HG03342 (cell line): ENCODE data around the gene PLCZ1.
"Not testable (repeated sequence)": the region's sequence is repeated elsewhere in the genome, so short reads cannot be mapped to it uniquely, and the experiment has no call there.

Source experiments
- ATAC-seq: cut with Tn5 transposase; IDR thresholded peaks from one replicate; pipeline ENCODE4 v1.9.1; 2021; ENCODE audit warnings: mild to moderate bottlenecking, moderate library complexity; ENCODE audit not compliant: unreplicated experiment

The PLCZ1 gene

GRCh38 chr12:18737819-18738218, at the start of gene PLCZ1, which contains the start of gene CAPZA3:
PLCZ1 (minus strand) TSS chr12:18738012; CDS start chr12:18737371, 641 bp downstream.
CAPZA3 (plus strand) TSS chr12:18738119; CDS start chr12:18738269, 150 bp downstream.
- no peak for ATAC-seq

GRCh38 chr12:18785465-18785864, 47.7 kb upstream of the PLCZ1 start:
- ATAC-seq = not testable (repeated sequence)

GRCh38 chr12:18782827-18783226, 45.0 kb upstream of the PLCZ1 start:
- ATAC-seq = no peak

DNA sequence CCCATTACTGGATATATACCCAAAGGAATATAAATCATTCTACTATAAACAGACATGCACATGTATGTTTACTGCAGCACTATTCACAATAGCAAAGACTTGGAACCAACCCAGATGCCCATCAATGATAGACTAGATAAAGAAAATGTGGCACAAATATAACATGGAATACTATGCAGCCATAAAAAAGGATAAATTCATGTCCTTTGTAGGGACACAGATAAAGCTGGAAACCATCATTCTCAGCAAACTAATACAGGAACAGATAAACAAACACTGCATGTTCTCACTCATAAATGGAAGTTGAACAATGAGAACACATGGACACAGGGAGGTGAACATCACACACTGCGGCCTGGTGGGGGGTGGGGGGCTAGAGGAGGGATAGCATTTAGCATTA, 28.7 kb upstream of the PLCZ1 start:
- ATAC-seq = not testable (repeated sequence)

GRCh38 chr12:18755341-18755740, 17.5 kb upstream of the PLCZ1 start:
- ATAC-seq = no peak

DNA sequence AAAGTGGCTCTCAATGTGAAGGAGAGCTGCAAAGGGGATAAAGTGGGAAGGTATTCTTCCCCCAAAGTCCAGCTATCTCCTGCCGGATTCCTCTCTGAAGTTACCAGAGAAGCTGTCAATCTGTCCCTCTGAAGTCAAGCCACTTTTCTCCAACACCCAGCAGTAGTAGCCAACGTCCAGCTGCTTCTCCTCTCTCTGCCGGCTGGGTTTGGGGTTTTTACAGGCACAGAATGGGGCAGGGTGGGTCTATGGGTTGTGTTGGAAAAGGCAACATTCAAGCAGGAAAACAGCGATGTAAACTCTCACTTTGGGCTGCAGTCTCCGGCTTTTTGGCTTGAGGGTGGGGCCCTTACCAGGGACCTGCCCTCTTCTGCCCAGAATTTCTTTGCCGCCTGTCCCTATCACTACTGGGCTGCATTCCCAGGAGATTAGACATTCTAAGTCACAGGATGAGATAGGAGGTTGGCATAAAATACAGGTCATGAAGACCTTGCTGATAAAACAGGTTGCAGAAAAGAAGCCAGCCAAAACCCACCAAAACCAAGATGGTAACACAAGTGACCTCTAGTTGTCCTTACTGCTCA, 16.4 kb upstream of the PLCZ1 start:
- ATAC-seq = no peak

DNA sequence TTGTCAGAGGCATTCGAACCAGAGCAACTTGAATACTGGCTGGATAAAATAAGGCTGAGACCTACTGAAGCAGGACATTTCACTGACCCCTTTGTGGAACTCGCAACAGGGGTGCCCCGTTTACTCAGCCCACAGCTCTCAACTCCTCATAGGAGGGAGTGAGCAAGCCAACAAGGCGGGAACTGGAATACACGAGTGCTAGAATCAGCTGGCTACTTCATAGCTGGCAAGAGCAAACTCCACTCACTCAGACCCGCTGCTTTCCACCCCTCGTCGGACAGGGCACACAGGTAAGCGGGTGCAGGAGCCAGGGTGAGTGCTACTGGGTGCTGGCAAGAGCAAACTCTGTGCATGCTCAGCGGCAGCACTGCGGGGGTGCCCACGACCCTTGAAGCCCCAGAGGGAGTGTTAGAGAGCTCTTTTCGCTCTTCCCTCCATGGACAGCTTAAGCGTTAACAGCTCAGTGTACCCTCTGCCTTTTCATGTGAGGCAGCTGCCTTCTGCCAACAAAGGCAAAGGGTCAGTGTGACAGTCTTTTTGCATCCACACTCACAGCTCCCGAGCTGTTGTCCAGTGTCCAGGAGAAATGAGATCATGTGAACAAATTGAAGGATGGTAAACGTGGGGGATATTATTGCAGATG, 15.8 kb upstream of the PLCZ1 start:
- ATAC-seq = no peak

DNA sequence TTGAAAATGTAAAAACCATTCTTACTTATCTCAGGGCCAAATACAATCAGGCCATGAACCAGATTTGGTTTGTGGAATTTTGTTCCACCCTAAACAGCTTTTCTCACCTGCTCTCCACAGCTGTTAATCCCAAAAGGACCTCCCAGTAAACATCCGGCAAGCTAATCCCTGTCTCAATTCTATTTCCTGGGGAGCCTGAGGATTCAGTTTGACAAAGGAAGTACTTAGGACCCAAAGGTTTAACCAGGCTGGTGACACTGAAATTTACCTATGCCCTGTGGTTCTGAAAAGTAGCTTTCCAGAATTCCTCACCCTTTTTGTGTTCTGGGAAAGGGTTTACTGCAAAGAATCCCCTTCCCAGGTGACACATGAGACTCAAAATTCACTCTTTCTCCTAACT, 15.1 kb upstream of the PLCZ1 start:
- ATAC-seq = no peak

- no peak for ATAC-seq
Measured at GRCh38 chr12:18752280-18752920, 14.6 kb upstream of the PLCZ1 start.

DNA sequence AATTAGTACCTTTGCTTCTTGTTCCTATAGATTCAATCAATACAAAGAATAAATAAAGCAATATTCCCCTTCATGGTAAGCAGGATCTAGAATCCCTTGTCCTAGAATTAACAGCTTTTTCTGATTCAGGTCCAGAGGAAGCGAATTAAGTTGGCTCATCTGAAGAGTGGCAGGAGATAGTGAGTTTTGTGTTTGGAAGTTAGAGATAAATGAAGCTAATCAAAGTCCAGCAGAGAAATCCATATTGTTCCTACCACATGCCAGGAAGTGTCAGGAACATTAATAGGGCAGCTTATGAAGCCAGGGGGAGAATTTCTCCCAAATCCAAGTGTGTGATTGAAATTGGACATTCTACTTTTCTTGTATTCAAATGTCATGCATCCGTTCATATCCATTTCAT, 14.1 kb upstream of the PLCZ1 start:
- ATAC-seq = no peak

DNA sequence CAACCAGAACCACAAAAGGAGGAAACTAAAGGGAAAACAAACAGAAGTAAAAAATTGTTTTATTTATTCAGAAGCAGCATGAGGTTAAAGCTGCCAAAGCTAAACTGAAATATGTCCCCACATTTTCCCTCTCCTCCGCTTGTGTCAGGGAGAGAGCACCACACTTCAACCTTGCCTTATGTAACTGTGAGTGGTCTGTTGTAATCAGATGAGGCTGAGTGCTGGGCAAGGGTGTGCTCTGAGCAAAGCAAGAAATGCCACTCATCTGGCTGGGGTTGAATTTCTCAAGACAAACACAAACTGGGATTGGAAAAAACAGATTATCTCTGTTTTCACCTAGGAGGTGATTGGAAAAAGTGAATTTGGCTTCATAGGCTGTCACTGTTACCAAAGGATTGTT, 12.3 kb upstream of the PLCZ1 start:
- ATAC-seq = no peak

GRCh38 chr12:18749386-18749957, 11.7 kb upstream of the PLCZ1 start:
- no peak for ATAC-seq

- ATAC-seq = no peak
Measured at GRCh38 chr12:18747895-18748294, 10.1 kb upstream of the PLCZ1 start.

- ATAC-seq = no peak
Measured at GRCh38 chr12:18731156-18731555, 6.7 kb downstream of the PLCZ1 start.

DNA sequence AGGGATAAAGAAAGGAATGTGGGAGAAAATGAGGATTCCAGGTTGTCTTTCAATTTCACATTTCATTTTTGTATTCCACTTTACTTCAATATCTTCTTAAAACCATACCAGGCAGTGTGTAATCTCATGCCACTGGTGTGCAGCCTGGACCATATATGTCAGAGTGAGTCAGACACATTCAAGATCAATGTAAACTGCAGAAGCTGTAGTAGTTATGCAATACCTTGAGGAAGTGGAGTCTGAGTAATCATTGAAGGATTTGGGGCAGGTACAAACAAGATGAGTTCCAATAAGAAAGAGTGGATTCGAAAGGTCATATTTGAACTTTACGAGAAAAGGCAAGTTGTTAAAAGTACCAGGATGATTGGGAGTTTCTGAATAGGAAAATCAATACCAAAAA, 14.1 kb downstream of the PLCZ1 start:
- no peak for ATAC-seq

DNA sequence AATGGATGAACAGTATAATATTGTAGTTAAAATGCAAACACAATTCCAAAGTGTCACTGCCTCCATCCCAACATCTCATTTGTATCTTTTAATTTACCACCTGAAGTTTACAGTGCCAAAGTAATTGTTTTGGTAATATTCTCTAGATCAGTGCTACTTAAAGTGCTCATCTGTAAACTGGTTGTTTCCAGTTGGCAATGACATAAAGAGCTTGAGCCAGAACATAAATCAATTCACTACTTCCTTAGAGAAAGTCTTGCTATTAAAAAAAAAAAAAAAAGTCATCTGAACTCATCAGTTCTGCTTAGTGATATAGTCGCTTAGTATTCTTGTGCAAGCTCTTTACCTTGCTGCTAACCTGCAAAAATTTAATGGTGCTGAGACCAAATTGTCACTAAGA, 16.4 kb downstream of the PLCZ1 start:
- no peak for ATAC-seq

- ATAC-seq = no peak
Measured at GRCh38 chr12:18720690-18721089, 17.1 kb downstream of the PLCZ1 start.

- ATAC-seq = no peak
Measured at GRCh38 chr12:18719922-18720510, 17.8 kb downstream of the PLCZ1 start.

DNA sequence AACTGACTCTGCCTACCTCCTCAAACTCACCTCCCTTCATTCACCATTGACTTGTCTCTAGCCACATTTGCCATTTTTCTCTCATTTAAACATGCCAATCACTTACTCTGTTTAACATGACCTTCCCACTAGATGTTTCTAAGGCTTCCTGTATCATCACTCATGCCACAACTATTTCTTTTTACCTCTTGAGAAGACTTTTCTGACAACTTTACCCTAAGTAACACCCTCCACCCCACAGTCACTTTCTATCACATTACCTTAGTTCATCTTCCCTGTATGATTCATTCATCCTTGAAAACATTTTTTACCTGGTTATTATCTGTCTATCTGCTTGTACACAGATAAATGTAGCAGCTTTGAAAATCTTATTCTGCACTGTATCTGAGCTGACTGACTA, 19.4 kb downstream of the PLCZ1 start:
- no peak for ATAC-seq

DNA sequence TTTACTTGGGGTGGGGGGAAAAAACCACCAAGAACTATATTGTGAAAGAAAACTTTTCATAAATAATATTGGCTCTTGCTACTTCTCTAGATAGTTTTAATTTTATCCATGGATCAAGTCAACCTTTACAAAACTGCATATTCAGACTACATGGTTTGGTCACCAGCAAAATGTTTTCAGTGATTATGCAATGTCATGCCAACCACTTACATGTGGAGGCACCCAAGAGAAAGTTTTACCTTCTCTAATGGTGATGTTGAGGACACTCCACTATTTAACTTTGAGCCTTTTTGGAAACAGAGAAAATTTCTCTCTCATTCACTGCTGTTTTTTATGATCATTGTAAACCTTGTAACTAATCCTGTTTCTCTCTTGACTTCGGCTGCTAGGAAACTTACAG, 21.6 kb downstream of the PLCZ1 start:
- ATAC-seq = no peak

DNA sequence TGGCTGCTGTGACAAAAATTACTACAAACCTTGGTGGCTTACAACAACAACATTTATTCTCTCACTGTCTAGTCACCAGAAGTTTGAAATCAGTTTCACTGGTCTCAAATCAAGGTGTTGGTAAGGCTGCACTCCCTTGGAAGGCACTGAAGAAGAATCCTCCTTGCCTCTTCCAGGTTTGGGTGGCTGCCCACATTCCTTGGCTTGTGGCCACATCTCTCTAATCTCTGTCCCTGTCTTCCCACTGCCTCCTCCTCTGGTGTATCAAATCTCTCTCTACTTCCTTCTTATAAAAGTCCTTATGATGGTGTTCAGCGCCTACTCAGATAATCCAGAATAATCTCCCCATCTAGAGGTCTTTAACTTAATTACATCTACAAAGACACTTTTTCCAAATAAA, 31.0 kb downstream of the PLCZ1 start:
- no peak for ATAC-seq

- ATAC-seq = no peak
Measured at GRCh38 chr12:18703911-18704310, 33.9 kb downstream of the PLCZ1 start.
